Ovary (tissue), 9 donors: ENCODE measurements around the gene TNFAIP6. TPM values are rescaled to one million over a fixed set of nuclear protein-coding genes. Genes with fewer than 3 reads are reported as not detected.

Experiments
- DNase-seq, 5 donors: peaks; one replicate each; pipeline ENCODE4 v3.0.0-alpha.2; 2019 to 2020
- H3K27ac ChIP-seq, 2 donors: fragments of 200-600 bp; one replicate each; pipeline versions ENCODE4 v1.5.1 to v1.8.0; 2019 to 2022
- H3K27me3 ChIP-seq: fragments of 200-600 bp; one replicate; pipeline ENCODE4 v1.8.0; 2022
- H3K36me3 ChIP-seq: fragments of 200-600 bp; sonication (generic); one replicate; pipeline ENCODE4 v1.5.1; 2019
- H3K4me1 ChIP-seq: one replicate; pipeline ENCODE4 v1.8.1; 2013; ENCODE audit warnings: mild to moderate bottlenecking, moderate library complexity; ENCODE audit not compliant: insufficient read depth
- H3K4me3 ChIP-seq: fragments of 200-600 bp; sonication (generic); one replicate; pipeline ENCODE4 v1.5.1; 2017
- H3K9me3 ChIP-seq, 2 donors: fragments of 200-600 bp in 1 of 2; sonication (generic) in 1 of 2; one replicate each; pipeline versions ENCODE4 v1.5.1 to v1.8.1; 2013 to 2019; ENCODE audit warnings: mild to moderate bottlenecking in 1 of 2, moderate library complexity in 1 of 2
- CTCF ChIP-seq, 3 donors: fragments of 450-650 bp in 2 of 3; fragments of 200-600 bp in 1 of 3; IDR thresholded peaks; one replicate each; pipeline versions ENCODE4 v1.5.1 to v1.8.0; 2016 to 2022; ENCODE audit warnings: antibody characterized with exemption in 3 of 3, mild to moderate bottlenecking in 1 of 3
- EP300 ChIP-seq: sonication (generic); formaldehyde crosslinking; IDR thresholded peaks from one replicate; pipeline ENCODE4 v1.6.1; 2017; ENCODE audit warnings: antibody characterized with exemption
- POLR2A ChIP-seq: fragments of 450-650 bp; IDR thresholded peaks from one replicate; pipeline ENCODE4 v1.6.1; 2017; ENCODE audit warnings: antibody characterized with exemption, mild to moderate bottlenecking, moderate library complexity
- WGBS, 3 donors: extraction: QIAGEN DNeasy Blood & Tissue Kit in 1 of 3; methylation state at CpG; one replicate each; pipeline versions ENCODE4 v1.1.5 to v1.1.7; 2013 to 2017; 5-methylcytosine and 5-hydroxymethylcytosine counted together
- intact Hi-C, 4 donors: fragments of 100-400 bp; cut with DNase I; formaldehyde crosslinking; loops; one replicate each; pipeline versions ENCODE4 v1.11.0 to v1.15.1; 2022 to 2023
- polyA plus RNA-seq, 2 donors: library from polyadenylated mRNA; stranded (reverse); fragments of 200-250 nt in 1 of 2; fragments of 350-450 nt in 1 of 2; fragmentation: Illumina TruSeq in 1 of 2; extraction: RNeasy Lipid Tissue Mini Kit (QIAGEN cat#74804) in 1 of 2; gene quantifications; one replicate each; pipeline ENCODE4 v1.2.3, GENCODE V29; 2013 to 2014
- total RNA-seq, 7 donors: library from RNA; depleted of rRNA in 2 of 7; stranded (reverse); fragments of >200 nt in 2 of 7; fragmentation: NEBNext Ultra II Directional in 3 of 7; extraction: Animal tissue kit (Norgen Biotek cat#: 25700) in 3 of 7; gene quantifications; one replicate each; pipeline versions ENCODE4 v1.1.0 to v1.2.4, GENCODE V29; 2016 to 2023
- donor health status: DM: no; HTN: no; CAD: no; lungs with moderate emphysema.
- donor health status: DM: no; HTN: no; CAD: no.
- donor health status: Bipolar disorder and iron deficiency.
- donor health status: DM: yes; HTN: yes; CAD: no.
- donor health status: DM: no; HTN: no; CAD: no.
- donor health status: DM: yes; HTN: yes; CAD: no.

TNFAIP6 gene
- total and polyA plus RNA-seq, 9 donors = 0.20 to 1.0 (median 0.28) TPM; not detected in 3

GRCh38 chr2:151326554-151326953 is 30.8 kb upstream of the TNFAIP6 start:
- intact Hi-C loops = no loop called here
- 45 to 55% (median 46%) methylated on average over 1 of the region's 1 CpG for WGBS, 3 donors
- TF ChIP-seq POLR2A (no peak), EP300 (no peak), CTCF (IDR thresholded peaks at IDR 0.05) (no peak)
- H3K27ac ChIP-seq = no peak overlapping the region
- no peak for DNase-seq
- H3K4me3 ChIP-seq = no peak overlapping the region
- H3K36me3 ChIP-seq = no peaks in the 10 kb centered on the region
- H3K9me3 ChIP-seq = no peaks in the 10 kb centered on the region
- H3K4me1 ChIP-seq = no peaks in the 10 kb centered on the region
- no peaks in the 10 kb centered on the region for H3K27me3 ChIP-seq

- intact Hi-C loops = no loop called here
- Histone ChIP-seq H3K27me3 (no peaks in the 10 kb centered on the region), H3K4me1 (no peaks in the 10 kb centered on the region), H3K9me3 (no peaks in the 10 kb centered on the region), H3K4me3 (no peak overlapping the region), H3K36me3 (no peaks in the 10 kb centered on the region), H3K27ac (no peak overlapping the region)
- no peak for DNase-seq
- TF ChIP-seq POLR2A (no peak), CTCF (IDR thresholded peaks at IDR 0.05) (no peak), EP300 (no peak)
- 40 to 65% (median 47%) methylated on average over 1 of the region's 1 CpG for WGBS, 3 donors
These were observed 27.4 kb upstream of the TNFAIP6 start for GRCh38 chr2:151329998-151330397.

- WGBS, 3 donors = 81 to 84% (median 82%) methylated on average over 3 of the region's 3 CpGs
- Histone ChIP-seq H3K27ac (no peak overlapping the region), H3K4me3 (no peak overlapping the region), H3K9me3 (no peaks in the 10 kb centered on the region), H3K36me3 (no peaks in the 10 kb centered on the region), H3K4me1 (no peaks in the 10 kb centered on the region), H3K27me3 (no peaks in the 10 kb centered on the region)
- no peak for TF ChIP-seq POLR2A
- intact Hi-C loops = no loop called here
- DNase-seq = no peak
These were observed 24.3 kb upstream of the TNFAIP6 start for GRCh38 chr2:151333083-151333482.

- Histone ChIP-seq H3K36me3 (no peaks in the 10 kb centered on the region), H3K4me3 (no peak overlapping the region), H3K9me3 (no peaks in the 10 kb centered on the region), H3K27ac (no peak overlapping the region), H3K27me3 (no peaks in the 10 kb centered on the region), H3K4me1 (no peaks in the 10 kb centered on the region)
- intact Hi-C loops = no loop called here
- TF ChIP-seq EP300 (no peak), CTCF (IDR thresholded peaks at IDR 0.05) (no peak), POLR2A (no peak)
- 54 to 55% (median 54%) methylated on average over 3 of the region's 3 CpGs for WGBS, 3 donors
- no peak for DNase-seq
These were observed 23.1 kb upstream of the TNFAIP6 start for GRCh38 chr2:151334082-151334815.

- TF ChIP-seq CTCF (IDR thresholded peaks at IDR 0.05) = no peak
- Histone ChIP-seq H3K4me1 (no peaks in the 10 kb centered on the region), H3K4me3 (no peak overlapping the region), H3K27ac (no peak overlapping the region), H3K27me3 (no peaks in the 10 kb centered on the region), H3K36me3 (no peaks in the 10 kb centered on the region), H3K9me3 (no peaks in the 10 kb centered on the region)
- WGBS, 3 donors = 62 to 79% (median 79%) methylated on average over 2 of the region's 2 CpGs
- DNase-seq = no peak
- intact Hi-C loops = no loop called here
These were observed 20.5 kb upstream of the TNFAIP6 start for GRCh38 chr2:151336863-151337371.
